Activated T-cell treated with anti-CD3 and anti-CD28 coated beads, Interleukin-2, amount 50 U/mL, for 4 hours (primary cell): ENCODE measurements around the gene SLC38A8. TPM values are rescaled to one million over a fixed set of nuclear protein-coding genes. Genes with fewer than 3 reads are reported as not detected.

ENCODE experiments used
- ATAC-seq, 2 donors: fragments of 200-7000 bp; cut with Tn5 transposase; one replicate each; pipeline ENCODE4 v1.10.0; 2021
- DNase-seq: peaks from one replicate; pipeline ENCODE4 v3.0.0-alpha.2; 2020
- H3K27me3 Mint-ChIP-seq: one replicate; pipeline ENCODE4 v1.8.0; 2021; ENCODE audit warnings: low read depth, mixed read lengths
- H3K36me3 Mint-ChIP-seq: one replicate; pipeline ENCODE4 v1.8.0; 2022; ENCODE audit warnings: mixed read lengths; ENCODE audit not compliant: insufficient read depth
- H3K4me1 Mint-ChIP-seq: one replicate; pipeline ENCODE4 v1.8.0; 2021; ENCODE audit warnings: low read depth, mixed read lengths
- H3K4me3 Mint-ChIP-seq: one replicate; pipeline ENCODE4 v1.8.0; 2021; ENCODE audit warnings: mild to moderate bottlenecking, moderate library complexity, mixed read lengths
- H3K9me3 Mint-ChIP-seq: one replicate; pipeline ENCODE4 v1.8.0; 2021; ENCODE audit warnings: mixed read lengths
- total RNA-seq, 3 donors: library from RNA; stranded (reverse); gene quantifications; one replicate each; pipeline ENCODE4 v1.2.1, GENCODE V29; 2021

The SLC38A8 gene
- total RNA-seq, 3 donors from 2014 or later, result not detected

- H3K4me1 Mint-ChIP-seq, result peaks cover 12% of the 10 kb centered on the region
- H3K4me3 Mint-ChIP-seq, result no peak overlapping the region
- no peaks in the 10 kb centered on the region for H3K27me3 Mint-ChIP-seq
- H3K36me3 Mint-ChIP-seq, result peaks cover 55% of the 10 kb centered on the region
- DNase-seq (no peak), ATAC-seq (no peak)
- no peaks in the 10 kb centered on the region for H3K9me3 Mint-ChIP-seq
Observed at GRCh38 chr16:84080378-84080777, 37.8 kb upstream of the SLC38A8 start.

- DNase-seq (no peak), ATAC-seq (no peak)
- Mint-ChIP-seq H3K27me3 (no peaks in the 10 kb centered on the region), H3K9me3 (no peaks in the 10 kb centered on the region), H3K36me3 (peaks cover 54% of the 10 kb centered on the region), H3K4me3 (no peak overlapping the region), H3K4me1 (peaks cover 8% of the 10 kb centered on the region)
Observed at GRCh38 chr16:84079664-84080063, 37.1 kb upstream of the SLC38A8 start.

GRCh38 chr16:84075376-84075775 lies 32.8 kb upstream of the SLC38A8 start:
- H3K9me3 Mint-ChIP-seq, result no peaks in the 10 kb centered on the region
- no peak overlapping the region for H3K4me3 Mint-ChIP-seq
- ATAC-seq, result no peak
- no peaks in the 10 kb centered on the region for H3K27me3 Mint-ChIP-seq
- peaks cover 7% of the 10 kb centered on the region for H3K4me1 Mint-ChIP-seq
- DNase-seq, result no peak
- peaks cover 50% of the 10 kb centered on the region for H3K36me3 Mint-ChIP-seq

DNA sequence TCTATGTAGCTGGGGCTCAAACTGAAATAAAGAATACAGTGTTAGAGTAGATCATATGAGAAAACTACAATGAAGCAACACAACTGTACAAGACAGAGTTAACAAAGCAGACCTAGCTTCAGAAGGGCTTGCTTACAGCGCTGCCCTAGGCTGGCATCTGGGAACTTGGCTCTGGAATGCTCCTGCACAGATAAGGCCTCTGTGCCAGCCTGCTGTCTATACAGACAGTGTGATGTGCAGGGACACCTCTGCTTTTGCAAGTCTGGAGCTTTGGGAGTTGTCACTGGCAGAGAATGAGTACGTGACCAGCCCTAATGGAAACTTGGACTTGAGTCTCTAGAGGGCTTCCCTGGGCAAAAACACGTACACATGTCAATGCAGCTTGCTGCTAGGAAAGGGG lies 32.1 kb upstream of the SLC38A8 start:
- Mint-ChIP-seq H3K4me3 (no peak overlapping the region), H3K4me1 (peaks cover 5% of the 10 kb centered on the region), H3K27me3 (no peaks in the 10 kb centered on the region), H3K9me3 (no peaks in the 10 kb centered on the region), H3K36me3 (peaks cover 44% of the 10 kb centered on the region)
- ATAC-seq, result no peak
- no peak for DNase-seq

- ATAC-seq (no peak), DNase-seq (no peak)
- Mint-ChIP-seq H3K9me3 (no peaks in the 10 kb centered on the region), H3K4me1 (no peaks in the 10 kb centered on the region), H3K27me3 (no peaks in the 10 kb centered on the region), H3K36me3 (peaks cover 44% of the 10 kb centered on the region), H3K4me3 (no peak overlapping the region)
Observed at GRCh38 chr16:84072014-84072413, 29.4 kb upstream of the SLC38A8 start.

- DNase-seq (no peak), ATAC-seq (no peak)
- Mint-ChIP-seq H3K4me3 (no peak overlapping the region), H3K4me1 (no peaks in the 10 kb centered on the region), H3K27me3 (no peaks in the 10 kb centered on the region), H3K9me3 (no peaks in the 10 kb centered on the region), H3K36me3 (peaks cover 42% of the 10 kb centered on the region)
Observed at GRCh38 chr16:84071121-84071520, 28.5 kb upstream of the SLC38A8 start.

GRCh38 chr16:84069540-84069939 lies 26.9 kb upstream of the SLC38A8 start:
- Mint-ChIP-seq H3K36me3 (peaks cover 34% of the 10 kb centered on the region), H3K4me3 (no peak overlapping the region), H3K27me3 (no peaks in the 10 kb centered on the region), H3K9me3 (no peaks in the 10 kb centered on the region), H3K4me1 (no peaks in the 10 kb centered on the region)
- ATAC-seq (no peak), DNase-seq (no peak)

DNA sequence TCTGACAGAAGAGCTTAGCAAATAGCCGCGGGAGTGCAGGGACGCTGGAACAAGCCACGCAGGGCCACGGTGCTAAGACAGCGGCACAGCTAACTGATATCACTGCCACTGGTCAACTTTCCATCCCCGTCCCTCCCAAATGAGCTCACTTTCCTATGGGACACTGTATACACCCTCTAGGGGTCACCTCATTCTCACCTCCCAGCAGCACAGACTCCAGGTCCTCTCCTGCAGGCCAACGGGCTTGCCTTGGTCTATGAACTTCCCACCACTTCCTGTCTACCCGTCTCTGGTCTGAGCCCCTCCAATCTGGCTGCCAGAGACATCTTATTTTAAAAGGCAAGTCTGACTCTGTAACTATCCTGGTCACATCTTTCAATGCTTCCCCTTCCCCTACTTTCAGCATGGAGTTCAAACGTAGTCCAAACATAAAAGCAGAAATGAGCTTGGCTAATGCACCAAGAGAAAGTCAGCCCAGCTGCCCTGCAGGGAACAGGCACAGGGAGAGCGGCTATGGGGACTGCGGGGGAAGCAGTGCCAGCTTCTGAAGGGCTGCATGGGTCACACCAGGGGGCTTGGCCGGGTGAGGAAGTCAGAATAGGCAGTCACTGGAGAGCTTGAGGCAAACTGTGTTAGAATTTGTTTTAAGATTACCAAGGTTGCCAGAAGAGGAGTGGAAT lies 26.3 kb upstream of the SLC38A8 start:
- ATAC-seq (no peak), DNase-seq (no peak)
- Mint-ChIP-seq H3K36me3 (peaks cover 35% of the 10 kb centered on the region), H3K27me3 (no peaks in the 10 kb centered on the region), H3K4me1 (no peaks in the 10 kb centered on the region), H3K4me3 (no peak overlapping the region), H3K9me3 (no peaks in the 10 kb centered on the region)

DNA sequence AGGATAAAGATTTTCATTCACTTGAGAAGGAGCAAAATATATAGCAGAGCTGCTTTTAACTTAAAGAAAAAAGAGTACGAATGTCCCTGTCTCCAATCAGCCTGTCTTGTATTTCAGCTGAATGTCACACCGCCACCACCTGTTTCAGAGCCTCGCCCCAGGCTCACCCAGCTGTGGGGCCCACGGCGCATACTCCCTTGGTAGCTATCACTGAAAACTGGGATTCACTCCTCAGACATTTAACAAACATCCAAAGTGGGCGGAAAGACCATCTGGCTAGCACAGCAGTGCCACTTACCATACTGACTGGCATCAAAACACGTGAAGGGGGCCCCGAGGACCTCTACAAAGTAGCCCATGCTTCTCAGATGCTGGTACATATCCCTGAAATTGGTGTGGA lies 25.4 kb upstream of the SLC38A8 start:
- DNase-seq (no peak), ATAC-seq (no peak)
- Mint-ChIP-seq H3K27me3 (no peaks in the 10 kb centered on the region), H3K4me1 (no peaks in the 10 kb centered on the region), H3K36me3 (peaks cover 42% of the 10 kb centered on the region), H3K4me3 (no peak overlapping the region), H3K9me3 (no peaks in the 10 kb centered on the region)

DNA sequence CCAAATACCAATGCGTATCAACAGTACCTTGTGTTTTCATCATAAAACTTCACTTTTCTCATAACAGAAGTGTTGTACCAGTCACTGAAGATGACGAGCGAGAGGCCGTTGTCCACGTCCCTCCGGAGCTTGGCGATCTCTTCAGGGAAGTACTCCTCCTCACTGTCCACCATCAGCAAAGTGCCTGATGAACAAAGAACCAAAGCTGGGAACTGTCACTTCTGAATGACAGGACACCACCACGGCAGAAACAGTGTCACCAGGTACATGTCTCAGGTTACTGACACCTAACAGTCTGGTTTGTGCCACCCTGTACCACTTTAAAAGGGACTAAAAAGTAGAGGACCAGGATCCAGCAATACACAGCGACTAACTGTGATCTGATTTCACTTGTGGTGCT lies 25.0 kb upstream of the SLC38A8 start:
- ATAC-seq (no peak), DNase-seq (no peak)
- no peak overlapping the region for H3K4me3 Mint-ChIP-seq
- H3K36me3 Mint-ChIP-seq, result peaks cover 46% of the 10 kb centered on the region
- H3K4me1 Mint-ChIP-seq, result no peaks in the 10 kb centered on the region
- H3K27me3 Mint-ChIP-seq, result no peaks in the 10 kb centered on the region
- no peaks in the 10 kb centered on the region for H3K9me3 Mint-ChIP-seq

DNA sequence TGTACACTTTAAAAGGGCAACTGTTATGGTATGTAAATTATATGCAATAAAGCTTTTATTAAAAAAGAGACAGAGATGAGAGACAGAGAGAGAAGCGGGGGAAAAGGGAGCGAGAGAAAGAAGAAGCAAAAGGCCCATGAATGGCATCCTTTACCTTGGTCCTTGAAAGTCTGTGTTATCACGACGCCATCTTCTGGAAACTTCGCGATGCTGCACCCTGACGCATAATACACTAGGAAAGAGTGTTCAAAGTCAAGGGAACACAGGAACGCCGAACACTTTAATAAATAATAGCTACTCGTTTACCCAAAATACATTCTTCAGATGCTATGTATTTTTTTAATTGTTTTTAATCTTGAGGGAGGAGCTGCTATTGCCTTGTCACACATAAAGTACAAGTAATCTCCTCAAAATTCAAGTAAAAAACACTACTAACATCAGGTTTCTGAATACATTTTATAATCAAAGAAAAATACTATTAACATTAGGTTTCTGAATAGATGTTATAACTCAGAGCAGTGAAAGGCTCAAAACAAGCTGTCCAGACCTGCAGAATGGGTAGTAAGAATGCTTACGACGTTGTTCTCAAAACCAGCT lies 23.0 kb upstream of the SLC38A8 start:
- peaks cover 48% of the 10 kb centered on the region for H3K36me3 Mint-ChIP-seq
- H3K27me3 Mint-ChIP-seq, result no peaks in the 10 kb centered on the region
- ATAC-seq (peak in 1 of 2 donors; percentile 38), DNase-seq (no peak)
- no peaks in the 10 kb centered on the region for H3K9me3 Mint-ChIP-seq
- no peaks in the 10 kb centered on the region for H3K4me1 Mint-ChIP-seq
- no peak overlapping the region for H3K4me3 Mint-ChIP-seq

- Mint-ChIP-seq H3K27me3 (no peaks in the 10 kb centered on the region), H3K9me3 (no peaks in the 10 kb centered on the region), H3K4me3 (no peak overlapping the region), H3K36me3 (peaks cover 46% of the 10 kb centered on the region), H3K4me1 (no peaks in the 10 kb centered on the region)
- DNase-seq (no peak), ATAC-seq (no peak)
Observed at GRCh38 chr16:84063980-84064379, 21.4 kb upstream of the SLC38A8 start.

GRCh38 chr16:84062734-84063640 lies 20.4 kb upstream of the SLC38A8 start:
- Mint-ChIP-seq H3K4me1 (no peaks in the 10 kb centered on the region), H3K36me3 (peaks cover 45% of the 10 kb centered on the region), H3K4me3 (no peak overlapping the region), H3K27me3 (no peaks in the 10 kb centered on the region), H3K9me3 (no peaks in the 10 kb centered on the region)
- ATAC-seq, result peak; percentile 82 to 96
- peak; percentile 56 for DNase-seq

DNA sequence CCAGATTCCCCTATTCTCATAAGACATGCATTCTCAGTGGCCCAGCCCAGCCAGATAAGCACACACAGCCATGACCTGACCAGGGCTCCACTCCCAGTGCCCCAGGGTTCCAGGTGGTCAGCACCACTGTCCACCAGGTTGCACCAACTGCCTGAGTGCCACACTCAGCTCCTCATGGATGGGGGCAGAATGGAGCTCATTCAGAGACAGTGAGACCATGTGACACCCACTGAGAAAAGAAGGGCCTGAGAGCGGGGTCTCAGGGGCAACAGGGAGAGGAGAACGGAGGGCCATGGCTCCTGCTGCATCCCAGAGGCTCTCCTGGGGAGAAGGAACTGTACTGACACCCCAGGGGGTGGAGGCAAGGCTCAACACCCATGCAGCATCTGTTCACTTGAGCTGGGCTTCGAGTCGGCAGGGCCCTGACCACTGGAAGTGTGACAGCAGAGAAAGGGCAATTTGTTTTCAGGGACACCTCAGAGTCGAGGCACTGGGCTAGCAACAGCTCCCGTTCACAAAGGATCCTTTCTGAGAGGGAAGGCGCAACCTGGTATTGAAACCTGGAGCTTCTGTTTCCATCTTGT lies 18.7 kb upstream of the SLC38A8 start:
- ATAC-seq, result no peak
- Mint-ChIP-seq H3K27me3 (no peaks in the 10 kb centered on the region), H3K9me3 (no peaks in the 10 kb centered on the region), H3K4me1 (no peaks in the 10 kb centered on the region), H3K36me3 (peaks cover 53% of the 10 kb centered on the region), H3K4me3 (no peak overlapping the region)
- no peak for DNase-seq
